B cell (primary cell): ENCODE data around the gene FXR2. TPM values are rescaled to one million over a fixed set of nuclear protein-coding genes. Genes with fewer than 3 reads are reported as not detected.

ENCODE experiments used
- ATAC-seq: fragments of 200-7000 bp; cut with Tn5 transposase; one replicate; pipeline ENCODE4 v1.10.0; 2021; ENCODE audit warnings: low read depth, mild to moderate bottlenecking, moderate number of reproducible peaks, moderate library complexity
- CTCF ChIA-PET: fragments of 350-600 bp; sonication (Branson Sonifier 250); formaldehyde crosslinking; loops from one replicate; lab custom pipeline; 2021; ENCODE audit warnings: antibody characterized with exemption, inconsistent platforms; lab: Charles Lee
- POLR2A ChIA-PET: fragments of 350-600 bp; sonication (Branson Sonifier 250); formaldehyde crosslinking; loops from one replicate; lab custom pipeline; 2021; ENCODE audit warnings: antibody characterized with exemption; lab: Charles Lee
- DNase-seq: peaks from one replicate; pipeline ENCODE4 v3.0.0; 2013
- H2AFZ ChIP-seq: 2 replicates; pipeline ENCODE4 v1.6.1; 2012; ENCODE audit warnings: mild to moderate bottlenecking, low read depth, low read length; ENCODE audit not compliant: insufficient read depth, poor library complexity, severe bottlenecking
- H3K27ac ChIP-seq, 2 donors: 1 replicate in 1 of 2; 2 replicates in 1 of 2; pipeline ENCODE4 v1.5.1; 2012 to 2013; ENCODE audit warnings: low read length in 2 of 2, mild to moderate bottlenecking in 2 of 2, moderate library complexity in 1 of 2
- H3K27me3 ChIP-seq, 4 experiments: fragments of 200-600 bp in 1 of 4; sonication (generic) in 1 of 4; replicated peaks in 1 of 4; 1 replicate in 2 of 4; 2 replicates in 2 of 4; pipeline versions ENCODE4 v1.6.1 to v1.7.0; 2013 to 2016; ENCODE audit warnings: low read length in 3 of 4, mild to moderate bottlenecking in 2 of 4, mixed read lengths in 1 of 4, moderate library complexity in 1 of 4; ENCODE audit not compliant: insufficient read depth in 4 of 4, control insufficient read depth in 3 of 4; ENCODE audit errors: control extremely low read depth in 1 of 4
- H3K36me3 ChIP-seq, 2 experiments: replicated peaks in 1 of 2; 1 replicate in 1 of 2; 2 replicates in 1 of 2; pipeline versions ENCODE4 v1.6.1 to v1.7.1; 2013; ENCODE audit warnings: low read length in 1 of 2; ENCODE audit not compliant: insufficient read depth in 2 of 2, control insufficient read depth in 1 of 2; ENCODE audit errors: control extremely low read depth in 1 of 2, extremely low read depth in 1 of 2
- H3K4me1 ChIP-seq, 2 donors: fragments of 200-600 bp in 1 of 2; sonication (generic) in 1 of 2; 1 replicate in 1 of 2; 2 replicates in 1 of 2; pipeline versions ENCODE4 v1.5.1 to v1.6.1; 2013 to 2017; ENCODE audit warnings: low read length in 2 of 2; ENCODE audit not compliant: control insufficient read depth in 2 of 2, insufficient read depth in 2 of 2
- H3K4me2 ChIP-seq: replicated peaks from 2 replicates; pipeline ENCODE3; 2012; ENCODE audit warnings: mild to moderate bottlenecking, low read depth, low read length; ENCODE audit not compliant: poor library complexity, severe bottlenecking
- H3K4me3 ChIP-seq, 5 experiments: fragments of 200-600 bp in 1 of 5; sonication (generic) in 1 of 5; 1 replicate in 3 of 5; 2 replicates in 2 of 5; pipeline versions ENCODE4 v1.5.1 to v1.7.0; 2011 to 2016; ENCODE audit warnings: low read length in 4 of 5, mild to moderate bottlenecking in 4 of 5, low read depth in 2 of 5, control low read depth in 1 of 5, moderate library complexity in 1 of 5; ENCODE audit not compliant: insufficient read depth in 1 of 5; ENCODE audit errors: control extremely low read depth in 1 of 5, extremely low read depth in 1 of 5
- H3K79me2 ChIP-seq: fragments of 200-600 bp; sonication (generic); one replicate; pipeline ENCODE4 v1.6.0; 2016; ENCODE audit warnings: low read length; ENCODE audit not compliant: control insufficient read depth, insufficient read depth
- H3K9ac ChIP-seq: fragments of 200-600 bp; sonication (generic); 2 replicates; pipeline ENCODE4 v1.6.1; 2017; ENCODE audit warnings: mild to moderate bottlenecking, low read length, moderate library complexity
- H3K9me3 ChIP-seq, 3 donors: one replicate each; pipeline versions ENCODE4 v1.6.1 to v1.7.1; 2013; ENCODE audit warnings: low read length in 2 of 3; ENCODE audit not compliant: control insufficient read depth in 2 of 3, insufficient read depth in 1 of 3; ENCODE audit errors: control extremely low read depth in 1 of 3
- H4K20me1 ChIP-seq: 2 replicates; pipeline ENCODE4 v1.6.0; 2012; ENCODE audit warnings: mild to moderate bottlenecking, low read length; ENCODE audit not compliant: insufficient read depth, control insufficient read depth, poor library complexity, severe bottlenecking
- H3K27ac Mint-ChIP-seq: one replicate; pipeline ENCODE4 v1.8.0; 2021; ENCODE audit warnings: mixed read lengths
- H3K27me3 Mint-ChIP-seq: one replicate; pipeline ENCODE4 v1.8.0; 2021; ENCODE audit warnings: mixed read lengths
- H3K4me1 Mint-ChIP-seq: one replicate; pipeline ENCODE4 v1.8.0; 2021; ENCODE audit warnings: mixed read lengths
- H3K4me3 Mint-ChIP-seq: one replicate; pipeline ENCODE4 v1.8.0; 2021; ENCODE audit warnings: mixed read lengths
- H3K9me3 Mint-ChIP-seq: one replicate; pipeline ENCODE4 v1.8.0; 2022; ENCODE audit warnings: mixed read lengths; ENCODE audit not compliant: insufficient read depth
- EZH2 ChIP-seq: IDR thresholded peaks from 2 replicates; pipeline ENCODE4 v1.6.1; 2012; ENCODE audit warnings: borderline replicate concordance, low read depth, mild to moderate bottlenecking, moderate library complexity, low read length; ENCODE audit not compliant: insufficient read depth, poor library complexity, severe bottlenecking
- WGBS: methylation state at CpG from one replicate; pipeline ENCODE4 v1.1.5; 2013; ENCODE audit warnings: missing lambda C conversion rate; ENCODE audit not compliant: insufficient coverage; 5-methylcytosine and 5-hydroxymethylcytosine counted together
- intact Hi-C: fragments of 100-400 bp; cut with micrococcal nuclease; formaldehyde crosslinking; loops from one replicate; pipeline ENCODE4 v1.10.0; 2022
- polyA plus RNA-seq: library from polyadenylated mRNA; depleted of rRNA; stranded (reverse); fragments of >200 nt; gene quantifications from 2 replicates; pipeline ENCODE4 v1.2.3, GENCODE V29; 2012
- total RNA-seq, 2 donors: library from RNA; stranded (reverse); fragments of 120-200 nt in 1 of 2; gene quantifications; 1 replicate in 1 of 2; 2 replicates in 1 of 2; pipeline versions ENCODE4 v1.2.3 to v1.2.4, GENCODE V29; 2013 to 2022
- TF ChIP-seq, protein P1 (sequence below): fragments of 200-600 bp; IDR thresholded peaks from one replicate; pipeline ENCODE4 v1.8.0; 2022; ENCODE audit warnings: antibody characterized with exemption, mild to moderate bottlenecking

Gene FXR2
- total and polyA plus RNA-seq, 2 donors (not counting 1 experiment from before 2014, with no cell fraction given), result 37.2 to 45.8 TPM

DNA sequence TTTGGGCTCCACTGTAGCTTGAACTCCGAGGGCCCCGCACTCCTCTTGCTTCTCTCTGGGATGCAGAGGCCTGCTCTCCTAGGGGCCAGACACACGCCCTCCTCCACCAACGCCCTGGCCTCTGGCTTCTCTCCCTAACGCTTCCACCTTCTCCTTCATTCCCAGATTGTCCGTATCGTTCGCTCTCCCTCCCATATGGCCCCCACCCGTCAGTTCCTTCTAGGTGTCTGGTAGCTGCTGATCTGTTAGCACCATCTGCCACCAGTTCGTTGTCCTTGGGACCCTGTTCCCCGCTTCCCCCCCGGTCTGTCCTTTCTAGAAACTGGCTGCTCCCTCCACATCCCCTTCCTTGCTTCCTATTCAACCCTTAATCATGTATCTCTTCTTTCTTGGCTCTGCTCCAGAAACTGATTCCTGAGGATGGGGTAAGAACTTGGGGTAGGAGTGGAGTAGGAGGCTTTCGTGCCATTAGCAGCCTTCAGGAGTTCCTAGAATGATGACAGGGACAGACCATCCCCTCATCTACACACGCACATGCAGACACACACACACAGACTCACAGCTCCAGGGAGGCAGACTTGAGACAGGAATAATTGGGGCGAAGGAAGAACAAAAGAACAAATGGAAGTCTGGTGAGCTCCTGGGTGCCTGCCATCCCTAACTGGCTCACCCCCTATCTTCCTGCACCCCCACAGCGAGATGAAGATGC, 40.3 kb upstream of the FXR2 start:
- DNase-seq (no peak), ATAC-seq (no peak)
- Mint-ChIP-seq H3K9me3 (no peaks in the 10 kb centered on the region), H3K27ac (no peak overlapping the region), H3K4me1 (peaks cover 16% of the 10 kb centered on the region), H3K27me3 (peaks cover 36% of the 10 kb centered on the region), H3K4me3 (no peak overlapping the region)
- WGBS, result 94% methylated on average over 13 of the region's 16 CpGs
- Histone ChIP-seq H3K4me3 (no peak overlapping the region), H3K9ac (no peak overlapping the region), H3K4me2 (no peak overlapping the region), H4K20me1 (no peaks in the 10 kb centered on the region), H3K27me3 (peaks cover 0 to 35% (median 22%) of the 10 kb centered on the region in 4 experiments), H3K27ac (no peak overlapping the region), H3K36me3 (no peaks in the 10 kb centered on the region), H3K4me1 (peaks cover 17 to 21% of the 10 kb centered on the region in 2 donors), H3K9me3 (peaks cover 0 to 6% (median 0%) of the 10 kb centered on the region in 3 donors), H3K79me2 (no peaks in the 10 kb centered on the region), H2AFZ (no peak overlapping the region)
- TF ChIP-seq EZH2, result no peak
- TF ChIP-seq, protein P1, sequence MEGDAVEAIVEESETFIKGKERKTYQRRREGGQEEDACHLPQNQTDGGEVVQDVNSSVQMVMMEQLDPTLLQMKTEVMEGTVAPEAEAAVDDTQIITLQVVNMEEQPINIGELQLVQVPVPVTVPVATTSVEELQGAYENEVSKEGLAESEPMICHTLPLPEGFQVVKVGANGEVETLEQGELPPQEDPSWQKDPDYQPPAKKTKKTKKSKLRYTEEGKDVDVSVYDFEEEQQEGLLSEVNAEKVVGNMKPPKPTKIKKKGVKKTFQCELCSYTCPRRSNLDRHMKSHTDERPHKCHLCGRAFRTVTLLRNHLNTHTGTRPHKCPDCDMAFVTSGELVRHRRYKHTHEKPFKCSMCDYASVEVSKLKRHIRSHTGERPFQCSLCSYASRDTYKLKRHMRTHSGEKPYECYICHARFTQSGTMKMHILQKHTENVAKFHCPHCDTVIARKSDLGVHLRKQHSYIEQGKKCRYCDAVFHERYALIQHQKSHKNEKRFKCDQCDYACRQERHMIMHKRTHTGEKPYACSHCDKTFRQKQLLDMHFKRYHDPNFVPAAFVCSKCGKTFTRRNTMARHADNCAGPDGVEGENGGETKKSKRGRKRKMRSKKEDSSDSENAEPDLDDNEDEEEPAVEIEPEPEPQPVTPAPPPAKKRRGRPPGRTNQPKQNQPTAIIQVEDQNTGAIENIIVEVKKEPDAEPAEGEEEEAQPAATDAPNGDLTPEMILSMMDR, result no peak
- CTCF ChIA-PET, result interaction anchor here (1.1 to 1.2 kb wide), 2 partner anchors 23 to 298 kb away, joined by 3 to 5 read pairs; no protein-coding TSS in a partner anchor
- intact Hi-C loops, result no loop called here
- POLR2A ChIA-PET, result interaction anchor here (0.6 kb wide), 1 partner anchor 417 kb away, joined by 4 read pairs; no protein-coding TSS in a partner anchor
